Esophagus squamous epithelium (tissue), 4 donors: Measurements from ENCODE around the gene INHBC.

ENCODE experiments used
- POLR2A ChIP-seq, 4 donors: fragments of 450-650 bp; IDR thresholded peaks; one replicate each; pipeline ENCODE4 v1.6.1; 2017; ENCODE audit warnings: antibody characterized with exemption in 4 of 4, mild to moderate bottlenecking in 4 of 4, moderate library complexity in 3 of 4
- TF ChIP-seq, protein P1 (sequence below), 6 experiments: fragments of 450-650 bp in 4 of 6; fragments of 200-600 bp in 2 of 6; sonication (generic) in 2 of 6; IDR thresholded peaks; one replicate each; pipeline ENCODE4 v1.5.1; 2016 to 2019; ENCODE audit warnings: antibody characterized with exemption in 6 of 6, mild to moderate bottlenecking in 4 of 6, moderate library complexity in 4 of 6

DNA sequence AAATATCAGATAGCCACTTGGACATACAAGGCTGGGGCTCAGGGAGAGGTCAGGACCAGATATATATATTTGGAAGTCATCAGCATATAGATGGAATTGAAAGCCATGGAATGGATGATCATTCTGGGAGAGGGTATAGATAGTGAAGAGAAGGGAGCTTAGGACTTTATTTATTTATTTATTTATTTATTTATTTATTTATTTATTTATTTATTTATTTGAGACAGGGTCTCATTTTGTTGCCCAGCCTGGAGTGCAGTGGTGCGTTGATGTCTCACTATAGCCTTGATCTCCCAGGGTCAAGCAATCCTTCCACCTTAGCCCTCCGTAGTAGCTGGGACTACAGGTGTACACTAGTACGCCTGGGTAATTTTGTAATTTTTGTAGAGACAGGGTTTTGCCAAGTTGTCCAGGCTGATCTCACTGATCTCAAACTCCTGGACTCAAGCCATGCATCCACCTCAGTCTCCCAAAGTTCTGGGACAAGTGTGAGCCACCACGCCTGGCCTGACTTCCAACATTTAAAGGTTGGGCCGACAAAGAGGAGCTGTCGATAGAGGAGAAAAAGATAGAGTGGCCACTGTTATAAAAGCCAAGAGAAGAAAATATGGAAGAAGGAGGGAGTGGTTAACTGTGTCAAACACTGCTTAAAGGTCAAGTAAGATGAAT is 11.8 kb downstream of the INHBC start:
- TF ChIP-seq, protein P1, sequence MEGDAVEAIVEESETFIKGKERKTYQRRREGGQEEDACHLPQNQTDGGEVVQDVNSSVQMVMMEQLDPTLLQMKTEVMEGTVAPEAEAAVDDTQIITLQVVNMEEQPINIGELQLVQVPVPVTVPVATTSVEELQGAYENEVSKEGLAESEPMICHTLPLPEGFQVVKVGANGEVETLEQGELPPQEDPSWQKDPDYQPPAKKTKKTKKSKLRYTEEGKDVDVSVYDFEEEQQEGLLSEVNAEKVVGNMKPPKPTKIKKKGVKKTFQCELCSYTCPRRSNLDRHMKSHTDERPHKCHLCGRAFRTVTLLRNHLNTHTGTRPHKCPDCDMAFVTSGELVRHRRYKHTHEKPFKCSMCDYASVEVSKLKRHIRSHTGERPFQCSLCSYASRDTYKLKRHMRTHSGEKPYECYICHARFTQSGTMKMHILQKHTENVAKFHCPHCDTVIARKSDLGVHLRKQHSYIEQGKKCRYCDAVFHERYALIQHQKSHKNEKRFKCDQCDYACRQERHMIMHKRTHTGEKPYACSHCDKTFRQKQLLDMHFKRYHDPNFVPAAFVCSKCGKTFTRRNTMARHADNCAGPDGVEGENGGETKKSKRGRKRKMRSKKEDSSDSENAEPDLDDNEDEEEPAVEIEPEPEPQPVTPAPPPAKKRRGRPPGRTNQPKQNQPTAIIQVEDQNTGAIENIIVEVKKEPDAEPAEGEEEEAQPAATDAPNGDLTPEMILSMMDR (IDR thresholded peaks at IDR 0.05): no peak
- TF ChIP-seq POLR2A (IDR thresholded peaks at IDR 0.05): no peak
